Vagina (tissue), 2 donors: ENCODE results near the gene ABLIM1. TPM values are rescaled to one million over a fixed set of nuclear protein-coding genes. Genes with fewer than 3 reads are reported as not detected.

Source experiments
- DNase-seq, 2 donors: peaks; one replicate each; pipeline ENCODE4 v3.0.0-alpha.2; 2017; ENCODE audit errors: extremely low spot score in 2 of 2
- H3K27ac ChIP-seq: fragments of 200-600 bp; sonication (generic); one replicate; pipeline ENCODE4 v1.5.1; 2019
- H3K27me3 ChIP-seq: fragments of 200-600 bp; sonication (generic); one replicate; pipeline ENCODE4 v1.5.1; 2019
- H3K36me3 ChIP-seq, 2 donors: fragments of 200-600 bp; sonication (generic); one replicate each; pipeline ENCODE4 v1.5.1; 2017 to 2019
- H3K4me1 ChIP-seq: fragments of 200-600 bp; sonication (generic); one replicate; pipeline ENCODE4 v1.5.1; 2019
- H3K4me3 ChIP-seq, 2 donors: fragments of 200-600 bp; sonication (generic); 1 replicate in 1 of 2; 2 replicates in 1 of 2; pipeline ENCODE4 v1.5.1; 2016 to 2019
- H3K9me3 ChIP-seq: fragments of 200-600 bp; sonication (generic); one replicate; pipeline ENCODE4 v1.5.1; 2019
- CTCF ChIP-seq, 3 experiments: fragments of 450-650 bp in 2 of 3; fragments of 200-600 bp in 1 of 3; sonication (generic) in 1 of 3; IDR thresholded peaks; one replicate each; pipeline ENCODE4 v1.5.1; 2017 to 2019; ENCODE audit warnings: antibody characterized with exemption in 3 of 3, mild to moderate bottlenecking in 2 of 3, moderate library complexity in 2 of 3
- POLR2A ChIP-seq, 2 donors: fragments of 450-650 bp; IDR thresholded peaks; one replicate each; pipeline ENCODE4 v1.6.1; 2017; ENCODE audit warnings: antibody characterized with exemption in 2 of 2, mild to moderate bottlenecking in 2 of 2, moderate library complexity in 2 of 2
- POLR2AphosphoS5 ChIP-seq, 2 donors: sonication (generic); formaldehyde crosslinking; IDR thresholded peaks; one replicate each; pipeline ENCODE4 v1.9.0; 2017; ENCODE audit warnings: antibody characterized with exemption in 2 of 2, mild to moderate bottlenecking in 2 of 2, low read depth in 1 of 2; ENCODE audit not compliant: insufficient read depth in 1 of 2
- intact Hi-C: fragments of 100-400 bp; cut with DNase I; formaldehyde crosslinking; loops from one replicate; pipeline ENCODE4 v1.15.1; 2023
- total RNA-seq: library from RNA; depleted of rRNA; stranded (reverse); fragments of >200 nt; gene quantifications from one replicate; pipeline ENCODE4 v1.2.3, GENCODE V29; 2016

ABLIM1 gene
- total RNA-seq, 1 donor from 2014 or later, result 176 TPM

- Histone ChIP-seq H3K4me3 (no peak overlapping the region), H3K9me3 (no peaks in the 10 kb centered on the region), H3K4me1 (peaks cover 54% of the 10 kb centered on the region), H3K27ac (peak overlapping the region; percentile 63), H3K27me3 (no peaks in the 10 kb centered on the region), H3K36me3 (no peaks in the 10 kb centered on the region)
- intact Hi-C loops, result no loop called here
- no peak for TF ChIP-seq POLR2A (IDR thresholded peaks at IDR 0.05)
- no peak for TF ChIP-seq POLR2AphosphoS5 (IDR thresholded peaks at IDR 0.05; ENCODE audit: insufficient read depth in 1 of 2, low read depth in 1 of 2)
- DNase-seq, result no peak
These were observed 151.1 kb downstream of the ABLIM1 start for GRCh38 chr10:114506871-114507385.

- no peak overlapping the region for H3K4me3 ChIP-seq
- H3K9me3 ChIP-seq, result no peaks in the 10 kb centered on the region
- intact Hi-C loops, result no loop called here
- no peak for TF ChIP-seq POLR2A (IDR thresholded peaks at IDR 0.05)
- no peak for TF ChIP-seq CTCF (IDR thresholded peaks at IDR 0.05)
- TF ChIP-seq POLR2AphosphoS5 (IDR thresholded peaks at IDR 0.05; ENCODE audit: insufficient read depth in 1 of 2, low read depth in 1 of 2), result peak in 1 of 2 donors; percentile 74
- H3K4me1 ChIP-seq, result peaks cover 60% of the 10 kb centered on the region
- no peaks in the 10 kb centered on the region for H3K27me3 ChIP-seq
- no peak for DNase-seq
- no peaks in the 10 kb centered on the region for H3K36me3 ChIP-seq
- peak overlapping the region; percentile 58 for H3K27ac ChIP-seq
These were observed 153.1 kb downstream of the ABLIM1 start for GRCh38 chr10:114504769-114505579.

- H3K4me1 ChIP-seq, result peaks cover 52% of the 10 kb centered on the region
- DNase-seq, result no peak
- H3K9me3 ChIP-seq, result no peaks in the 10 kb centered on the region
- no peaks in the 10 kb centered on the region for H3K36me3 ChIP-seq
- H3K4me3 ChIP-seq, result no peak overlapping the region
- intact Hi-C loops, result no loop called here
- no peak overlapping the region for H3K27ac ChIP-seq
- TF ChIP-seq CTCF (IDR thresholded peaks at IDR 0.05) (no peak), POLR2AphosphoS5 (IDR thresholded peaks at IDR 0.05; ENCODE audit: insufficient read depth in 1 of 2, low read depth in 1 of 2) (no peak), POLR2A (IDR thresholded peaks at IDR 0.05) (no peak)
- H3K27me3 ChIP-seq, result no peaks in the 10 kb centered on the region
These were observed 156.0 kb downstream of the ABLIM1 start for GRCh38 chr10:114502074-114502473.

GRCh38 chr10:114501650-114502049 lies 156.4 kb downstream of the ABLIM1 start:
- Histone ChIP-seq H3K4me3 (no peak overlapping the region), H3K4me1 (peaks cover 47% of the 10 kb centered on the region), H3K27ac (no peak overlapping the region), H3K36me3 (no peaks in the 10 kb centered on the region), H3K27me3 (no peaks in the 10 kb centered on the region), H3K9me3 (no peaks in the 10 kb centered on the region)
- intact Hi-C loops, result no loop called here
- TF ChIP-seq POLR2AphosphoS5 (IDR thresholded peaks at IDR 0.05; ENCODE audit: insufficient read depth in 1 of 2, low read depth in 1 of 2), result no peak
- no peak for TF ChIP-seq POLR2A (IDR thresholded peaks at IDR 0.05)
- TF ChIP-seq CTCF (IDR thresholded peaks at IDR 0.05), result no peak
- no peak for DNase-seq

GRCh38 chr10:114500643-114501042 lies 157.4 kb downstream of the ABLIM1 start:
- Histone ChIP-seq H3K27me3 (no peaks in the 10 kb centered on the region), H3K4me1 (peaks cover 37% of the 10 kb centered on the region), H3K9me3 (no peaks in the 10 kb centered on the region), H3K27ac (peak overlapping the region; percentile 56), H3K4me3 (no peak overlapping the region), H3K36me3 (no peaks in the 10 kb centered on the region)
- intact Hi-C loops, result no loop called here
- DNase-seq, result no peak
- TF ChIP-seq CTCF (IDR thresholded peaks at IDR 0.05), result no peak
- no peak for TF ChIP-seq POLR2AphosphoS5 (IDR thresholded peaks at IDR 0.05; ENCODE audit: insufficient read depth in 1 of 2, low read depth in 1 of 2)
- TF ChIP-seq POLR2A (IDR thresholded peaks at IDR 0.05), result no peak
